A549 (cell line): ENCODE results near the gene KTN1. TPM values are rescaled to one million over a fixed set of nuclear protein-coding genes. Genes with fewer than 3 reads are reported as not detected.

ENCODE experiments used
- ATAC-seq, 2 experiments: fragments of 200-7000 bp in 1 of 2; fragments of >200 bp in 1 of 2; cut with Nextera tagmentation in 1 of 2; cut with Tn5 transposase in 1 of 2; 3 replicates each; pipeline versions ENCODE4 v1.8.0 to v1.9.1; 2018 to 2020; ENCODE audit warnings: mild to moderate bottlenecking in 1 of 2, moderate library complexity in 1 of 2
- CTCF ChIA-PET: fragments of 300-600 bp; sonication (Branson Sonifier 250); formaldehyde crosslinking; extraction: SDS; loops from one replicate; lab custom pipeline; 2021; ENCODE audit warnings: antibody characterized with exemption, inconsistent platforms; lab: Yijun Ruan, JAX
- POLR2A ChIA-PET: fragments of 350-600 bp; formaldehyde crosslinking; extraction: SDS; loops from one replicate; lab custom pipeline; 2021; ENCODE audit warnings: antibody characterized with exemption, inconsistent platforms; lab: Yijun Ruan, JAX
- DNase-seq, 2 experiments: peaks; one replicate each; pipeline versions ENCODE4 v3.0.0 to v3.0.0-alpha.2; 2011 to 2016; ENCODE audit warnings: low read depth in 1 of 2, low spot score in 1 of 2
- FAIRE-seq: peaks from 2 replicates; lab custom pipeline; 2011; peaks lifted over from hg19 to GRCh38; lab: Jason Lieb, UNC
- H3K27ac ChIP-seq, 2 experiments: fragments of >200 bp; sonication (Bioruptor Twin); formaldehyde crosslinking; 3 replicates each; pipeline ENCODE4 v1.5.1; 2016 to 2017
- H3K4me1 ChIP-seq: fragments of >200 bp; sonication (Bioruptor Twin); formaldehyde crosslinking; 3 replicates; pipeline ENCODE4 v1.6.1; 2016
- H3K4me2 ChIP-seq: fragments of >200 bp; sonication (Bioruptor Twin); formaldehyde crosslinking; 3 replicates; pipeline ENCODE4 v1.6.1; 2016
- H3K4me3 ChIP-seq: fragments of >200 bp; sonication (Bioruptor Twin); formaldehyde crosslinking; 3 replicates; pipeline ENCODE4 v1.5.1; 2016
- H3K9me3 ChIP-seq: fragments of >200 bp; sonication (Bioruptor Twin); formaldehyde crosslinking; 3 replicates; pipeline ENCODE4 v1.6.1; 2016
- CEBPB ChIP-seq, 2 experiments: fragments of >200 bp in 1 of 2; sonication (Bioruptor Twin) in 1 of 2; formaldehyde crosslinking in 1 of 2; IDR thresholded peaks; 2 replicates each; pipeline ENCODE4 v1.6.1; 2012 to 2016
- EP300 ChIP-seq, 2 experiments: fragments of >200 bp; sonication (Bioruptor Twin); formaldehyde crosslinking; IDR thresholded peaks; 2 replicates in 1 of 2; 3 replicates in 1 of 2; pipeline ENCODE4 v1.6.1; 2016 to 2017
- FOSL2 ChIP-seq, 2 experiments: fragments of 450-650 bp in 1 of 2; fragments of >200 bp in 1 of 2; sonication (Bioruptor Twin) in 1 of 2; formaldehyde crosslinking; IDR thresholded peaks; 2 replicates each; pipeline versions ENCODE4 v1.5.0 to v1.6.1; 2016 to 2020; ENCODE audit warnings: mild to moderate bottlenecking in 1 of 2, moderate library complexity in 1 of 2
- HDAC2 ChIP-seq: fragments of 200-600 bp; sonication (generic); IDR thresholded peaks from 2 replicates; pipeline ENCODE4 v1.6.1; 2016
- HOXA7 ChIP-seq: fragments of 250-450 bp; sonication (Bioruptor Pico); IDR thresholded peaks from 2 replicates; pipeline ENCODE4 v1.5.0; 2020; ENCODE audit warnings: mild to moderate bottlenecking, moderate library complexity
- JUNB ChIP-seq: fragments of >200 bp; sonication (Bioruptor Twin); formaldehyde crosslinking; IDR thresholded peaks from 2 replicates; pipeline ENCODE4 v1.6.1; 2016
- KDM1A ChIP-seq: fragments of 200-600 bp; sonication (generic); IDR thresholded peaks from 2 replicates; pipeline ENCODE4 v1.6.1; 2016; ENCODE audit warnings: low read depth, mild to moderate bottlenecking
- MAFK ChIP-seq: fragments of 450-650 bp; IDR thresholded peaks from 2 replicates; pipeline ENCODE4 v1.6.1; 2014; ENCODE audit not compliant: partially characterized antibody
- NPAS2 ChIP-seq: fragments of 250-450 bp; sonication (Bioruptor Pico); IDR thresholded peaks from 2 replicates; pipeline ENCODE4 v1.8.0; 2022; ENCODE audit warnings: mild to moderate bottlenecking, moderate library complexity, borderline replicate concordance
- NR3C1 ChIP-seq: fragments of >200 bp; sonication (Bioruptor Twin); formaldehyde crosslinking; IDR thresholded peaks from 3 replicates; pipeline ENCODE4 v1.6.1; 2017
- POLR2AphosphoS2 ChIP-seq: conservative IDR thresholded peaks from 2 replicates; pipeline ENCODE4 v1.6.1; 2012; ENCODE audit warnings: low read length, improper control_type of control experiment, inconsistent platforms
- RAD21 ChIP-seq, 2 experiments: fragments of >200 bp in 1 of 2; sonication (Bioruptor Twin) in 1 of 2; formaldehyde crosslinking in 1 of 2; IDR thresholded peaks in 1 of 2; conservative IDR thresholded peaks in 1 of 2; 2 replicates in 1 of 2; 3 replicates in 1 of 2; pipeline ENCODE4 v1.6.1; 2012 to 2018; ENCODE audit warnings: inconsistent platforms in 1 of 2
- RARB ChIP-seq: fragments of 250-450 bp; sonication (Bioruptor Pico); IDR thresholded peaks from 2 replicates; pipeline ENCODE4 v1.8.0; 2021; ENCODE audit warnings: mild to moderate bottlenecking, moderate library complexity
- ZNF302 ChIP-seq: fragments of 250-450 bp; sonication (Bioruptor Pico); IDR thresholded peaks from 2 replicates; pipeline ENCODE4 v1.9.0; 2021; ENCODE audit warnings: inconsistent platforms, mild to moderate bottlenecking, moderate library complexity
- ZSCAN20 ChIP-seq: fragments of 250-450 bp; sonication (Bioruptor Pico); IDR thresholded peaks from 2 replicates; pipeline ENCODE4 v1.8.0; 2022; ENCODE audit warnings: mild to moderate bottlenecking, moderate library complexity
- WGBS: methylation state at CpG from one replicate; pipeline ENCODE4 v1.1.6; 2017; ENCODE audit errors: missing lambda C conversion rate; 5-methylcytosine and 5-hydroxymethylcytosine counted together
- polyA plus RNA-seq, 4 experiments: library from polyadenylated mRNA; depleted of rRNA in 3 of 4; stranded (reverse); fragments of >200 nt; fragmentation: RNase III in 1 of 4; extraction: RNeasy Plus Mini Kit Qiagen cat#74134 plus additional on column Dnase treatment in 1 of 4; gene quantifications; 2 replicates in 3 of 4; 3 replicates in 1 of 4; pipeline ENCODE4 v1.2.3, GENCODE V29; 2011 to 2017
- TF ChIP-seq, protein P1 (sequence below): IDR thresholded peaks from 2 replicates; pipeline ENCODE4 v1.6.1; 2012
- TF ChIP-seq, protein P2 (sequence below): fragments of >200 bp; sonication (Bioruptor Twin); formaldehyde crosslinking; IDR thresholded peaks from 3 replicates; pipeline ENCODE4 v1.6.1; 2016
- TF ChIP-seq, protein P3 (sequence below): fragments of >200 bp; sonication (Bioruptor Twin); formaldehyde crosslinking; IDR thresholded peaks from 3 replicates; pipeline ENCODE4 v1.5.1; 2016

KTN1 gene
- polyA plus RNA-seq, 2 of the 4 experiments (the other 2 are of a cell fraction) = 153 to 233 TPM

DNA sequence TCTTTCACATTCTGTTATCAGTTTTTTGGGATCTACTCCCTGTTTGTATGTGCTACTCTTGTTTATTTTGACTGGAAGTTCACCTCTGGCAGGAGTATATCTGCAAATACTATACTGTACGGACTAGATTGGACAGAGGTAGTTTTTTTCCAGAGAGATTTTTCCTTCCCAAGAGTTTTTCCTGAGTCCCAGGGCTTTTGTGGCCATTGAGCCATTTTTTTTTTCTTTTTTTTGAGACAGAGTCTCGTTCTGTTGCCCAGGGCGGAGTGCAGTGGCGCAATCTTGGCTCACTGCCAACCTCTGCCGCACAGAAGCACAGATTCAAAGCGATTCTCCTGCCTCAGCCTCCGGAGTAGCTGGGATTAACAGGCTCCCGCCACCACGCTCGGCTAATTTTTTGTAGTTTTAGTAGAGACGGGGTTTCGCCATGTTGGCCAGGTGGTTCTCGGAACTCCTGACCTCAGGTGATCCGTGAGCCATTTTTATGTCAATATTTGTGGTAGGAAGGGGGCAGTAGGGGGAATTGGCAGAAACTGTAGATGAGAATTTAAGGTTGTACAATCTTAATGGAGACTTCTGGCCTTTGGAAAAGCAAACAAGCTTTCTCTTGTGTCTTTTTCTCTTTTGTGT is 19.4 kb downstream of the KTN1 start (continued):
- TF ChIP-seq JUNB (peak; percentile 57; the same call in 1 of the 2 replicates), ZSCAN20 (CRISPR knock-in tag) (no peak), HOXA7 (CRISPR knock-in tag) (no peak), HDAC2 (no peak), NPAS2 (no peak), POLR2AphosphoS2 (no peak), EP300 (IDR thresholded peaks at IDR 0.05) (peak; percentile 56 to 74; a peak in 2 of 5 replicates), RARB (CRISPR knock-in tag) (no peak), MAFK (no peak), KDM1A (no peak)
- TF ChIP-seq, protein P1, sequence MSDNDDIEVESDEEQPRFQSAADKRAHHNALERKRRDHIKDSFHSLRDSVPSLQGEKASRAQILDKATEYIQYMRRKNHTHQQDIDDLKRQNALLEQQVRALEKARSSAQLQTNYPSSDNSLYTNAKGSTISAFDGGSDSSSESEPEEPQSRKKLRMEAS = peak; percentile 71
- TF ChIP-seq, protein P2, sequence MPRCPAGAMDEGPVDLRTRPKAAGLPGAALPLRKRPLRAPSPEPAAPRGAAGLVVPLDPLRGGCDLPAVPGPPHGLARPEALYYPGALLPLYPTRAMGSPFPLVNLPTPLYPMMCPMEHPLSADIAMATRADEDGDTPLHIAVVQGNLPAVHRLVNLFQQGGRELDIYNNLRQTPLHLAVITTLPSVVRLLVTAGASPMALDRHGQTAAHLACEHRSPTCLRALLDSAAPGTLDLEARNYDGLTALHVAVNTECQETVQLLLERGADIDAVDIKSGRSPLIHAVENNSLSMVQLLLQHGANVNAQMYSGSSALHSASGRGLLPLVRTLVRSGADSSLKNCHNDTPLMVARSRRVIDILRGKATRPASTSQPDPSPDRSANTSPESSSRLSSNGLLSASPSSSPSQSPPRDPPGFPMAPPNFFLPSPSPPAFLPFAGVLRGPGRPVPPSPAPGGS = no peak
- TF ChIP-seq, protein P3, sequence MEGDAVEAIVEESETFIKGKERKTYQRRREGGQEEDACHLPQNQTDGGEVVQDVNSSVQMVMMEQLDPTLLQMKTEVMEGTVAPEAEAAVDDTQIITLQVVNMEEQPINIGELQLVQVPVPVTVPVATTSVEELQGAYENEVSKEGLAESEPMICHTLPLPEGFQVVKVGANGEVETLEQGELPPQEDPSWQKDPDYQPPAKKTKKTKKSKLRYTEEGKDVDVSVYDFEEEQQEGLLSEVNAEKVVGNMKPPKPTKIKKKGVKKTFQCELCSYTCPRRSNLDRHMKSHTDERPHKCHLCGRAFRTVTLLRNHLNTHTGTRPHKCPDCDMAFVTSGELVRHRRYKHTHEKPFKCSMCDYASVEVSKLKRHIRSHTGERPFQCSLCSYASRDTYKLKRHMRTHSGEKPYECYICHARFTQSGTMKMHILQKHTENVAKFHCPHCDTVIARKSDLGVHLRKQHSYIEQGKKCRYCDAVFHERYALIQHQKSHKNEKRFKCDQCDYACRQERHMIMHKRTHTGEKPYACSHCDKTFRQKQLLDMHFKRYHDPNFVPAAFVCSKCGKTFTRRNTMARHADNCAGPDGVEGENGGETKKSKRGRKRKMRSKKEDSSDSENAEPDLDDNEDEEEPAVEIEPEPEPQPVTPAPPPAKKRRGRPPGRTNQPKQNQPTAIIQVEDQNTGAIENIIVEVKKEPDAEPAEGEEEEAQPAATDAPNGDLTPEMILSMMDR = no peak

DNA sequence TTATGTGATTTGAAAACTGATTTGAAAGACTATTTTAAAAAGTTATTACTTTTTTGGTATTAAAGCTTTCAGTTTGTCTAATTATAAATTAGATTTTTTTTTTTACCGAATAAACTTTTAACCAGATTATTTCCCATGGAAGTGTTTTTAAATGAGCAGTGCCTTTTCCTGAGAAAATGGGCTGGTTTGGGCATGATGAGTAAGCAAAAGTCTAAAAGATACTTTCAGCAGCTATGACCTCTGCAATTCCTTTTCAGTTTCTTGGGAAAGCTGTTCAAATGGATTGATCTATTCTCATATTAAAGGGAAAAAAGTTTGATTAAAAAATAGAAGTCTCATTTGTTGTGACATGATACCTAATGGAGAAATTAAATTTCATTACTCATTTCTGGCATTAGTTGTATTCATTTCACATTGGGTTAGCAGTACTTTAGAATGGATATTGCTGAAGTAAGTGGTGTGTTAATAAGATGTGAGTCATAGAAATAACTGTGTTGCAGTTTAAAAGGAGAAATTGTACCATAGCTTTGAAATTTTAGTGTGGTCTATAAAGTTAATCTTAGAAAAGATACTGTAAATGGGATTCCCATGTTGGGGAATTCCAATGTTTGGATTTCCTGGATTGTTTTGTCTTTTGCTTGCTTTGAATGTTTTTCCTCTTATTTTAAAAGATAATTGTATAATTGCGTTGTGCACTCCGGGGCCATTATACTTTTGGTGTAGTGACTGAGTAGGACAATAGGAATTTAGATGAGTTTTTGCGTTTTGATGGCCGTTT is 21.0 kb downstream of the KTN1 start:
- Histone ChIP-seq H3K4me2 (peak overlapping the region; percentile 76), H3K4me1 (peaks cover 69% of the 10 kb centered on the region), H3K4me3 (0 out of 3 replicates have a peak overlapping the region, but pooled peaks have one; percentile 4), H3K27ac (peak overlapping the region; percentile 77 to 87)
- FAIRE-seq = peak; percentile 86
- ChIA-PET POLR2A (interaction anchor here (0.7 kb wide), 1 partner anchor 12 kb away, joined by 3 read pairs; no protein-coding TSS in a partner anchor), CTCF (interaction anchor here (0.7 to 3.0 kb wide), 5 partner anchors 8 to 163 kb away, joined by 3 to 19 read pairs (median 4); no protein-coding TSS in a partner anchor)
- WGBS = 4% methylated on average over 5 of the region's 5 CpGs
- 0 out of 5 replicates have a peak, but pooled peaks of 1 of the 2 experiments have one; percentile 11 for TF ChIP-seq RAD21 (conservative IDR thresholded peaks at IDR 0.05 in 1 of 2, IDR thresholded peaks at IDR 0.05 in 1 of 2)
- no peak for TF ChIP-seq ZNF302 (CRISPR knock-in tag)
- no peak for TF ChIP-seq KDM1A
- TF ChIP-seq, protein P2 = no peak
- TF ChIP-seq JUNB = peak; percentile 63
- TF ChIP-seq CEBPB (IDR thresholded peaks at IDR 0.05) = peak; percentile 17 to 48; a peak in 1 of 4 replicates
- no peak for TF ChIP-seq NR3C1
- TF ChIP-seq MAFK = peak; percentile 57
- TF ChIP-seq FOSL2 (IDR thresholded peaks at IDR 0.05) = peak; percentile 40; the same call in 1 of the 2 replicates
- peak; percentile 85 for TF ChIP-seq FOSL2 (CRISPR knock-in tag; IDR thresholded peaks at IDR 0.05)
- TF ChIP-seq RARB (CRISPR knock-in tag) = no peak
- TF ChIP-seq, all 56 proteins: peak for 5
- H3K9me3 ChIP-seq = no peaks in the 10 kb centered on the region
- DNase-seq (peak in 1 of 2 experiments; percentile 21), ATAC-seq (peak; percentile 29 to 54; a peak in 2 of 6 replicates)
